DND-41 (cell line): Measurements from ENCODE around the gene MYT1.

ENCODE experiments used
- ATAC-seq: fragments of 200-7000 bp; cut with Tn5 transposase; 3 replicates; pipeline ENCODE4 v1.9.1; 2021; ENCODE audit warnings: low read depth; ENCODE audit not compliant: insufficient read depth
- DNase-seq: peaks from one replicate; pipeline ENCODE4 v3.0.0-alpha.2; 2020
- H2AFZ ChIP-seq: 2 replicates; pipeline ENCODE4 v1.6.0; 2012; ENCODE audit warnings: low read depth, low read length
- H3K27ac ChIP-seq: 2 replicates; pipeline ENCODE4 v1.5.1; 2012; ENCODE audit warnings: low read length, inconsistent platforms
- H3K27me3 ChIP-seq: fragments of 200-600 bp; sonication (generic); 2 replicates; pipeline ENCODE4 v1.6.0; 2012; ENCODE audit warnings: low read length, mild to moderate bottlenecking, inconsistent platforms; ENCODE audit not compliant: insufficient read depth, poor library complexity
- H3K36me3 ChIP-seq: 2 replicates; pipeline ENCODE4 v1.5.1; 2012; ENCODE audit warnings: low read length, inconsistent platforms; ENCODE audit not compliant: insufficient read depth
- H3K4me1 ChIP-seq: 2 replicates; pipeline ENCODE4 v1.5.1; 2012; ENCODE audit warnings: mild to moderate bottlenecking, low read length; ENCODE audit not compliant: insufficient read depth
- H3K4me2 ChIP-seq: 2 replicates; pipeline ENCODE4 v1.6.0; 2012; ENCODE audit warnings: mild to moderate bottlenecking, moderate library complexity, low read length, inconsistent platforms; ENCODE audit not compliant: insufficient read depth
- H3K4me3 ChIP-seq, 2 experiments: fragments of 200-600 bp in 1 of 2; shearing (Covaris generic) in 1 of 2; 2 replicates each; pipeline ENCODE4 v1.5.1; 2012 to 2016; ENCODE audit warnings: inconsistent platforms in 2 of 2, low read length in 2 of 2, mild to moderate bottlenecking in 2 of 2, low read depth in 1 of 2, moderate library complexity in 1 of 2
- H3K79me2 ChIP-seq: 2 replicates; pipeline ENCODE4 v1.6.0; 2012; ENCODE audit warnings: low read length, inconsistent platforms; ENCODE audit not compliant: insufficient read depth
- H3K9ac ChIP-seq: 2 replicates; pipeline ENCODE4 v1.6.0; 2012; ENCODE audit warnings: low read depth, mild to moderate bottlenecking, inconsistent platforms, low read length, moderate library complexity
- H3K9me3 ChIP-seq: 2 replicates; pipeline ENCODE4 v1.5.1; 2012; ENCODE audit warnings: low read length, moderate library complexity, mild to moderate bottlenecking, inconsistent platforms; ENCODE audit not compliant: insufficient read depth, severe bottlenecking
- H4K20me1 ChIP-seq: 2 replicates; pipeline ENCODE4 v1.6.0; 2012; ENCODE audit warnings: low read length; ENCODE audit not compliant: insufficient read depth
- EZH2 ChIP-seq: IDR thresholded peaks from 3 replicates; pipeline ENCODE4 v1.6.1; 2012; ENCODE audit warnings: borderline replicate concordance, low read depth, mild to moderate bottlenecking, moderate library complexity, low read length, inconsistent platforms; ENCODE audit not compliant: severe bottlenecking
- TF ChIP-seq, protein P1 (sequence below): IDR thresholded peaks from 2 replicates; pipeline ENCODE4 v1.5.1; 2012; ENCODE audit warnings: borderline replicate concordance, low read length, moderate library complexity, mild to moderate bottlenecking; ENCODE audit not compliant: poor library complexity, severe bottlenecking; ENCODE audit errors: extremely low read depth

Gene MYT1

DNA sequence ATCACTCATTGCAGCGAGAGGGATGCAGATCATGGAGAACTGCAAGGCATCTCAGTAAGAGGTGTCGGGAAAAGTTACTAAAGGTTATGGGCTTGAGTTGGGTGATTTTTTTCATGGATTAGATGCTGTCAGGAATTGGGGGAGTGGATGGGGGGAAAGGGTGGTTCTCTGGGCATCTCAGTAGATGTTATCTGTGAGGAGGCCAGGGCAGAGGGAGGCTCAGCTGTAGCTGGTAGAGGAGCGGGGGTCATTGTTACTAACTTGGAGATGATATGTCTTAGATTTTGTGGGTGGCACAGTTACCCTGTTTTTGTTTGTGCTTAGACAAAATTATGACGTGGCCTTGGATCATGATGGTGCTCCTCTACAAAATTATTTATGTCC, 88.7 kb downstream of the MYT1 start:
- Histone ChIP-seq H3K4me1 (peaks cover 31% of the 10 kb centered on the region), H3K4me2 (no peak overlapping the region), H4K20me1 (peaks cover 6% of the 10 kb centered on the region; the same call in 1 of the 2 replicates), H3K27ac (no peak overlapping the region), H3K4me3 (no peak overlapping the region), H3K9me3 (no peaks in the 10 kb centered on the region), H3K9ac (no peak overlapping the region), H3K27me3 (peaks cover 6% of the 10 kb centered on the region), H3K36me3 (peaks cover 3% of the 10 kb centered on the region; the same call in 1 of the 2 replicates), H2AFZ (no peak overlapping the region), H3K79me2 (peaks cover 23% of the 10 kb centered on the region)
- no peak for ATAC-seq
- no peak for DNase-seq
- TF ChIP-seq EZH2 = no peak
- TF ChIP-seq, protein P1, sequence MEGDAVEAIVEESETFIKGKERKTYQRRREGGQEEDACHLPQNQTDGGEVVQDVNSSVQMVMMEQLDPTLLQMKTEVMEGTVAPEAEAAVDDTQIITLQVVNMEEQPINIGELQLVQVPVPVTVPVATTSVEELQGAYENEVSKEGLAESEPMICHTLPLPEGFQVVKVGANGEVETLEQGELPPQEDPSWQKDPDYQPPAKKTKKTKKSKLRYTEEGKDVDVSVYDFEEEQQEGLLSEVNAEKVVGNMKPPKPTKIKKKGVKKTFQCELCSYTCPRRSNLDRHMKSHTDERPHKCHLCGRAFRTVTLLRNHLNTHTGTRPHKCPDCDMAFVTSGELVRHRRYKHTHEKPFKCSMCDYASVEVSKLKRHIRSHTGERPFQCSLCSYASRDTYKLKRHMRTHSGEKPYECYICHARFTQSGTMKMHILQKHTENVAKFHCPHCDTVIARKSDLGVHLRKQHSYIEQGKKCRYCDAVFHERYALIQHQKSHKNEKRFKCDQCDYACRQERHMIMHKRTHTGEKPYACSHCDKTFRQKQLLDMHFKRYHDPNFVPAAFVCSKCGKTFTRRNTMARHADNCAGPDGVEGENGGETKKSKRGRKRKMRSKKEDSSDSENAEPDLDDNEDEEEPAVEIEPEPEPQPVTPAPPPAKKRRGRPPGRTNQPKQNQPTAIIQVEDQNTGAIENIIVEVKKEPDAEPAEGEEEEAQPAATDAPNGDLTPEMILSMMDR = no peak

DNA sequence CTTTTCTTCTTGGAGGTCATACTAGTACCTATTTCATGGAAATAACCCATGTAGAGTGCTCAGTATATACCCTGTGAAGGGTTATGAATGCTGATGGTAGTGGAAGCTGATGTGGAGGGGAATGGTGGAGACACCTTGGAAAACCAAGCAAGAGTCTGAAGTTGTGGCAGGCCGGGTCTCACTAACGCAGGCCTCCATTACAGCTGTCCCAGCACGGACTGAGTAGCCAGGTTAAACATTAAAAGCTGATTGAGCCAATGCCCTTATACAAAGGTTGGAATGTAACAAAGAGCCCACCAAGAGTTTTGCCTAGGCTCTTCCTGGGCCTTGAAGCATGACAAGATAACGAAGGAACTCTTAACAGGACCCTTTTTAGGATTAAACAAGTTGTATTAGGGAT, 89.2 kb downstream of the MYT1 start:
- TF ChIP-seq, protein P1 = no peak
- TF ChIP-seq EZH2 = no peak
- no peak for ATAC-seq
- no peak for DNase-seq
- no peak overlapping the region for H3K4me3 ChIP-seq
- H3K36me3 ChIP-seq = peaks cover 3% of the 10 kb centered on the region; the same call in 1 of the 2 replicates
- peaks cover 35% of the 10 kb centered on the region for H3K4me1 ChIP-seq
- H3K9ac ChIP-seq = no peak overlapping the region
- no peak overlapping the region for H3K27ac ChIP-seq
- H3K27me3 ChIP-seq = peaks cover 6% of the 10 kb centered on the region
- no peak overlapping the region for H3K4me2 ChIP-seq
- peaks cover 6% of the 10 kb centered on the region; the same call in 1 of the 2 replicates for H4K20me1 ChIP-seq
- H2AFZ ChIP-seq = no peak overlapping the region
- H3K79me2 ChIP-seq = peaks cover 28% of the 10 kb centered on the region
- H3K9me3 ChIP-seq = no peaks in the 10 kb centered on the region

DNA sequence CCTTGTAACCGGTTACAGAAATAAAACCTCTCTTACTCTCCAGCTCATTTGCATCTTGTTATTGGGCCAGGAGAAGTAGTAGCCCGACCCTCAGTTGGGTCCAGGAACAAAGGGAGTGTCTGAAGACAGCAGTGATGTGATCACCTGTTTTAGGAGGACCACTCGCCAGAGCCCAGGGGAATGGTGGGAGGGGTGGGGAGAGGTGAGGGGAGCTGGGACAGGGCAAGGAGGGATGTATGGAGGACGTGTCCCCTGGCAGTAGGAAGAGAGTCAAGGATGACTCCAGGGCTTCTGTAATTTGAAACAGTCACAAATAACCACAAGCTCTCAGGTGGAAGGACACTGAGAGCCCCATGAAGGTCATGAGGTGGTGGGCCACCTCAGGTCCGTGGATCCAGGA, 89.9 kb downstream of the MYT1 start:
- Histone ChIP-seq H3K4me3 (no peak overlapping the region), H3K4me2 (0 out of 2 replicates have a peak overlapping the region, but pooled peaks have one; percentile 72), H4K20me1 (peaks cover 6% of the 10 kb centered on the region; the same call in 1 of the 2 replicates), H3K27ac (no peak overlapping the region), H3K27me3 (peaks cover 6% of the 10 kb centered on the region), H3K36me3 (peaks cover 3% of the 10 kb centered on the region; the same call in 1 of the 2 replicates), H3K9me3 (no peaks in the 10 kb centered on the region), H3K4me1 (peaks cover 40% of the 10 kb centered on the region), H2AFZ (peak overlapping the region; percentile 97; the same call in 1 of the 2 replicates), H3K9ac (no peak overlapping the region), H3K79me2 (peaks cover 35% of the 10 kb centered on the region)
- ATAC-seq (no peak), DNase-seq (no peak)
- TF ChIP-seq, protein P1 = no peak
- TF ChIP-seq EZH2 = no peak
